GM18951 (cell line): ENCODE measurements around the gene KRTAP10-9.
"Not testable (repeated sequence)": the region's sequence is repeated elsewhere in the genome, so short reads cannot be mapped to it uniquely, and the experiment has no call there.

Experiments used
- POLR2A ChIP-seq: IDR thresholded peaks from 4 replicates; pipeline ENCODE4 v1.6.1; 2011; ENCODE audit warnings: mild to moderate bottlenecking; ENCODE audit not compliant: insufficient read length, insufficient read depth; ENCODE audit errors: extremely low read depth
- in situ Hi-C: fragments of 300-500 bp; cut with MboI; formaldehyde crosslinking; loops from one replicate; pipeline ENCODE4 v1.12.0; 2022; ENCODE audit warnings: low sequenced_read_pairs, mixed read lengths, inconsistent platforms; ENCODE audit not compliant: unreplicated experiment

Gene KRTAP10-9

GRCh38 chr21:44650973-44651675 lies 24.2 kb downstream of the KRTAP10-9 start:
- TF ChIP-seq POLR2A, result no peak
- in situ Hi-C loops, result no loop called here

- in situ Hi-C loops, result no loop called here
- no peak for TF ChIP-seq POLR2A
Observed at GRCh38 chr21:44653123-44653522, 26.2 kb downstream of the KRTAP10-9 start.

GRCh38 chr21:44653656-44654575 lies 27.0 kb downstream of the KRTAP10-9 start:
- in situ Hi-C loops, result no loop called here
- TF ChIP-seq POLR2A, result no peak

- in situ Hi-C loops, result no loop called here
- no peak for TF ChIP-seq POLR2A
Observed at GRCh38 chr21:44654576-44655175, 27.8 kb downstream of the KRTAP10-9 start, which contains the start of gene KRTAP12-4. Gene KRTAP12-4 (minus strand): TSS chr21:44654659. CDS start chr21:44654614, 45 bp downstream.

GRCh38 chr21:44656868-44657267 lies 30.0 kb downstream of the KRTAP10-9 start:
- in situ Hi-C loops, result no loop called here
- no peak for TF ChIP-seq POLR2A

GRCh38 chr21:44657635-44658540 lies 31.0 kb downstream of the KRTAP10-9 start, which contains the start of gene KRTAP12-3:
Gene KRTAP12-3 (plus strand): TSS chr21:44657932. CDS start chr21:44657980, 48 bp downstream.
- TF ChIP-seq POLR2A, result no peak
- in situ Hi-C loops, result no loop called here

- in situ Hi-C loops, result no loop called here
- no peak for TF ChIP-seq POLR2A
Observed at GRCh38 chr21:44658541-44658910, 31.6 kb downstream of the KRTAP10-9 start.

GRCh38 chr21:44658913-44659595 lies 32.2 kb downstream of the KRTAP10-9 start:
- in situ Hi-C loops, result no loop called here
- no peak for TF ChIP-seq POLR2A

GRCh38 chr21:44661567-44661966 lies 34.7 kb downstream of the KRTAP10-9 start:
- in situ Hi-C loops, result not testable (repeated sequence)

GRCh38 chr21:44664691-44665090 lies 37.8 kb downstream of the KRTAP10-9 start:
- in situ Hi-C loops, result no loop called here
- TF ChIP-seq POLR2A, result no peak

GRCh38 chr21:44666401-44667320 lies 39.8 kb downstream of the KRTAP10-9 start, which contains the start of gene KRTAP12-2:
Gene KRTAP12-2 (minus strand): TSS chr21:44666927. CDS start chr21:44666886, 41 bp downstream.
- TF ChIP-seq POLR2A, result no peak
- in situ Hi-C loops, result no loop called here
